ENCODE measurements around the gene TMEM209. TPM values are rescaled to one million over a fixed set of nuclear protein-coding genes. Genes with fewer than 3 reads are reported as not detected.

The TMEM209 gene
- total and polyA plus RNA-seq, 9 donors: 7.6 to 26.1 (median 14.9) TPM

DNA sequence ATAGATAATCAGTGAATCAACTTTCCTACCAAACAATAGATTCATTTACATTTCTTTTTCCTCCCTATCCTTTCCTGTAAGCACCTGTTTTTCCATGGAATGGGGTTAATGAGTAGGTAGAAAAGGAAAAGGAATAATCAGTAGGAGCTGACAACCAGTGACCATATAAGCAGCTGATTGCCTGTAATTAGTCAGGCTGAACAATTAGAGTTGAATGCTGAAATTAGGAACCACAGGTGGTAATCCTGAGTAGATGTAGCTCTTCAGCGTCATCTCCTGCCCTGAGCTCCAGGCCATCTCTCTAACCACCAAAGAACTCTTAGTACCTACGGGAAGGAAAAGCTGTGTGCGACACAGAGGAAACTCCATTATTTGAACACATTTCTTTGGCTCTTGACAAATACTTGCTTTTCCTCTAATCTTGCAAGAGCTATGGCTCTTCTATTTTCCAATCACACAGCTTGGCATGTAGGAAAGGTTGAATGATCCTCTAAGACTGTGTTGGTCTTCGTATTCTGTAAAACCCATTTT is 71.0 kb downstream of the TMEM209 start:
- Histone ChIP-seq H3K4me1 (ENCODE audit: insufficient read depth) (peaks cover 1% of the 10 kb centered on the region), H3K27ac (no peak overlapping the region), H3K27me3 (no peaks in the 10 kb centered on the region), H3K36me3 (no peaks in the 10 kb centered on the region), H3K4me3 (no peak overlapping the region), H3K9me3 (no peaks in the 10 kb centered on the region)
- TF ChIP-seq, protein P1, sequence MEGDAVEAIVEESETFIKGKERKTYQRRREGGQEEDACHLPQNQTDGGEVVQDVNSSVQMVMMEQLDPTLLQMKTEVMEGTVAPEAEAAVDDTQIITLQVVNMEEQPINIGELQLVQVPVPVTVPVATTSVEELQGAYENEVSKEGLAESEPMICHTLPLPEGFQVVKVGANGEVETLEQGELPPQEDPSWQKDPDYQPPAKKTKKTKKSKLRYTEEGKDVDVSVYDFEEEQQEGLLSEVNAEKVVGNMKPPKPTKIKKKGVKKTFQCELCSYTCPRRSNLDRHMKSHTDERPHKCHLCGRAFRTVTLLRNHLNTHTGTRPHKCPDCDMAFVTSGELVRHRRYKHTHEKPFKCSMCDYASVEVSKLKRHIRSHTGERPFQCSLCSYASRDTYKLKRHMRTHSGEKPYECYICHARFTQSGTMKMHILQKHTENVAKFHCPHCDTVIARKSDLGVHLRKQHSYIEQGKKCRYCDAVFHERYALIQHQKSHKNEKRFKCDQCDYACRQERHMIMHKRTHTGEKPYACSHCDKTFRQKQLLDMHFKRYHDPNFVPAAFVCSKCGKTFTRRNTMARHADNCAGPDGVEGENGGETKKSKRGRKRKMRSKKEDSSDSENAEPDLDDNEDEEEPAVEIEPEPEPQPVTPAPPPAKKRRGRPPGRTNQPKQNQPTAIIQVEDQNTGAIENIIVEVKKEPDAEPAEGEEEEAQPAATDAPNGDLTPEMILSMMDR (IDR thresholded peaks at IDR 0.05): no peak
- TF ChIP-seq EP300 (IDR thresholded peaks at IDR 0.05) (no peak), POLR2A (IDR thresholded peaks at IDR 0.05) (no peak)
- no peak for DNase-seq
- WGBS, 3 donors: 96 to 97% (median 97%) methylated on average over 4 of the region's 4 CpGs
- intact Hi-C loops (cut with DNase I): no loop called here

- no peaks in the 10 kb centered on the region for H3K36me3 ChIP-seq
- no peak for DNase-seq
- no peak overlapping the region for H3K4me3 ChIP-seq
- no peaks in the 10 kb centered on the region for H3K4me1 ChIP-seq (ENCODE audit: insufficient read depth)
- no peaks in the 10 kb centered on the region for H3K27me3 ChIP-seq
- intact Hi-C loops (cut with DNase I): no loop called here
- WGBS, 3 donors: 94% methylated on average over 7 of the region's 7 CpGs
- no peak overlapping the region for H3K27ac ChIP-seq
- TF ChIP-seq EP300 (IDR thresholded peaks at IDR 0.05) (no peak), POLR2A (IDR thresholded peaks at IDR 0.05) (no peak)
- TF ChIP-seq, protein P1 (IDR thresholded peaks at IDR 0.05): no peak
- no peaks in the 10 kb centered on the region for H3K9me3 ChIP-seq
Observed at GRCh38 chr7:130133029-130133782, 72.0 kb downstream of the TMEM209 start.

DNA sequence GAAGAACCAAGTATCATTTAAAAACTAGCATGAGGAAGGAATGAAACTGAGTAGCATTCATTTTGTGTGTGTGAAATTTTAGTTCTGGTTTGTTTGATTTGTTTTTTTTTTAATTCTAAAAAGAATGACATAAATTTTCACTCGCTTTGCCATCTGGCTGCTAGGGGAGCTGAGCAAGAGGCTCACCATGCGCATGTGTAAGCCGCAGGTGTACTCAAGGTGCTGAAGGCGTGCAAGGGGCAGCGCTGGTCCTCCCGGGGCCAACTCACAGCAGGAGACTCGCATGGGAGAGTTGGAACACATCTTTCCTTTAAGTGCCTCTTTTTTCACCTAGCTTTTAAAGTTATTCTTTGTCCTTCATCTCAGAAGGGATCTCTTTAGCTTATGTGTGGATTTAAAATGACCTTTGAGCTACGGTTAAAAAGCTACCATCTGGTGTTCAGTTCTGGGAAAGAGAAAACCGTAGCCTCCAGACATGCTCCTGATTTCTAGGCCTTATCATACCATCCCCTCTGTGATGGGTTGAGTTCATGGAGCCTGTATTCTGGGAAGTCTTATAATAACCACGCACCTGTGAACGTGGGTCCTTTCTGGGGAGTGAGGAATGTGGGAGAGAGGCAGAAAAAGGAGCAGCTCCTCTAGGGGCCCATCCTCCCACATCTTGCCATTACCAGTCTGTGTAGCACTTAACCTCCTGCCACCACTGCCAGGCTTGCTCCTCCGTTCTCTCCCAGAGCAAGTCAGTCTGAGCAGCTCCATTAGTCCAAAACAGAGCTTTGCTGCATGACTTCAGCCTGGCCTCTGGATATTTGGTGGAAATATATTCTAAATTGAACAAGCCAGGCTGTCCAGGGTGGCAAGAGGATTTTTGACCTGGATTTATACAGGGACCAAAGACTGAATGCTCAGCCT is 73.0 kb downstream of the TMEM209 start:
- Histone ChIP-seq H3K27ac (no peak overlapping the region), H3K4me1 (ENCODE audit: insufficient read depth) (no peaks in the 10 kb centered on the region), H3K36me3 (no peaks in the 10 kb centered on the region), H3K4me3 (no peak overlapping the region), H3K27me3 (no peaks in the 10 kb centered on the region), H3K9me3 (no peaks in the 10 kb centered on the region)
- intact Hi-C loops (cut with DNase I): no loop called here
- WGBS, 3 donors: 94 to 95% (median 95%) methylated on average over 12 of the region's 12 CpGs
- TF ChIP-seq, protein P1 (IDR thresholded peaks at IDR 0.05): no peak
- TF ChIP-seq EP300 (IDR thresholded peaks at IDR 0.05): no peak
- no peak for TF ChIP-seq POLR2A (IDR thresholded peaks at IDR 0.05)
- no peak for DNase-seq

DNA sequence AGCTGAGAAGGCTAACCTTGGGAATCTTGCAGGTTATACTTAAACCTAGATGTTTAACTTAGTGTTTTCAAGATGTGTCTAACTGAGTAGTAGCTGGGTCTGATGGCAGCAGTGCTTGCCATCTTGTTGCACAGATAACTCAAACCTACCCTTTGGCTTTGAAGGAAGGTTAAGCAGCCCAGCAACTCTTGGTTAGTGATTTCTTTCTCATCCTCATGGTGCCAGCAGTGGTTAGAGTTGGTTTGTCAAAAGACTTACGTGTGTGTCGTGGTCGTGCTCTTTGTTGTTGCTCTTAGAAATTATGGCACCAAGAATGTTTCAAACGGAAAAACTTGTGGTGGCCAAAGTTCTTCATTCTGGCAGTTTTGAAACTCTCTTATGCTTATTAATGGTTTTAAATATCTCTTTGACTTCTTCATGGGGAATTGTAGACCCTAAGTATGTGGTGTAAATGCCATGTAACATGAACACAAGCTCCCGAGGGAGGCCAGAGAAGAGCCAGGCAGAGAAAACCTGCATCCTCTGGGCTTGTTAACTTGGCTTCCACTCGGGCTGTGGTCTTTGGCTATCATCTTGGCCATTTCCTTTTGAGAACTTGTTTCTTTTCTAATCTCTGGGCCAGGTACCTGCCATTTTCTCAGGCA is 73.9 kb downstream of the TMEM209 start:
- TF ChIP-seq EP300 (IDR thresholded peaks at IDR 0.05) (no peak), POLR2A (IDR thresholded peaks at IDR 0.05) (no peak)
- TF ChIP-seq, protein P1 (IDR thresholded peaks at IDR 0.05): no peak
- H3K4me1 ChIP-seq (ENCODE audit: insufficient read depth): no peaks in the 10 kb centered on the region
- no peak overlapping the region for H3K4me3 ChIP-seq
- no peaks in the 10 kb centered on the region for H3K36me3 ChIP-seq
- no peak overlapping the region for H3K27ac ChIP-seq
- H3K27me3 ChIP-seq: no peaks in the 10 kb centered on the region
- DNase-seq: no peak
- H3K9me3 ChIP-seq: no peaks in the 10 kb centered on the region
- intact Hi-C loops (cut with DNase I): no loop called here
- WGBS, 3 donors: 95 to 96% (median 96%) methylated on average over 6 of the region's 6 CpGs
